ENCODE measurements around the gene KCNH5. TPM values are rescaled to one million over a fixed set of nuclear protein-coding genes. Genes with fewer than 3 reads are reported as not detected.

Gene KCNH5
- total RNA-seq, 1 donor from 2014 or later = 3.1 TPM

DNA sequence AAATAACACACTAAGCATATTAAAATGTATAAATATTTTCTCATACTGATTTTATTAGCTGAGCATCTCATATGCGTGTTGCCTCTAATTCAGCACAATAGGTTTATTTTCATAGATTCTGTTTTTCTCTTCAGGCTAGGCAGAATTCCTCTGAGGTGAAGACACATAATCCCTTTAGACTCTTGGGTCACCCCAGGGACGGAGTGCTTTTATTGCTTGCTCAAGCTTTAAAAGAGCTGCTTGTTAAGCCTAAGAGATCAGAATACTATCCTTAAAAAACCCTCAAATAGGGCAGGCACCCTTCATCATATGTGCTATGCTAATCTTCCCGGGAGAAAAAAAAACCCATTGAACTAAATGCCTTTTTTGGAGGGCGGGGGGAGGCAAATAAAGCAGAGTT lies 390.1 kb downstream of the KCNH5 start:
- Mint-ChIP-seq H3K27me3 (no peaks in the 10 kb centered on the region), H3K4me3 (ENCODE audit: low read depth) (no peak overlapping the region), H3K27ac (no peak overlapping the region), H3K4me1 (ENCODE audit: low read depth) (peaks cover 9% of the 10 kb centered on the region), H3K9me3 (ENCODE audit: low read depth) (peaks cover 18% of the 10 kb centered on the region), H3K36me3 (ENCODE audit: insufficient read depth) (no peaks in the 10 kb centered on the region)
- TF ChIP-seq, protein P1, sequence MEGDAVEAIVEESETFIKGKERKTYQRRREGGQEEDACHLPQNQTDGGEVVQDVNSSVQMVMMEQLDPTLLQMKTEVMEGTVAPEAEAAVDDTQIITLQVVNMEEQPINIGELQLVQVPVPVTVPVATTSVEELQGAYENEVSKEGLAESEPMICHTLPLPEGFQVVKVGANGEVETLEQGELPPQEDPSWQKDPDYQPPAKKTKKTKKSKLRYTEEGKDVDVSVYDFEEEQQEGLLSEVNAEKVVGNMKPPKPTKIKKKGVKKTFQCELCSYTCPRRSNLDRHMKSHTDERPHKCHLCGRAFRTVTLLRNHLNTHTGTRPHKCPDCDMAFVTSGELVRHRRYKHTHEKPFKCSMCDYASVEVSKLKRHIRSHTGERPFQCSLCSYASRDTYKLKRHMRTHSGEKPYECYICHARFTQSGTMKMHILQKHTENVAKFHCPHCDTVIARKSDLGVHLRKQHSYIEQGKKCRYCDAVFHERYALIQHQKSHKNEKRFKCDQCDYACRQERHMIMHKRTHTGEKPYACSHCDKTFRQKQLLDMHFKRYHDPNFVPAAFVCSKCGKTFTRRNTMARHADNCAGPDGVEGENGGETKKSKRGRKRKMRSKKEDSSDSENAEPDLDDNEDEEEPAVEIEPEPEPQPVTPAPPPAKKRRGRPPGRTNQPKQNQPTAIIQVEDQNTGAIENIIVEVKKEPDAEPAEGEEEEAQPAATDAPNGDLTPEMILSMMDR (IDR thresholded peaks at IDR 0.05; ENCODE audit: unreplicated experiment) = no peak
- no peak for DNase-seq (ENCODE audit: low spot score, unreplicated experiment)

DNA sequence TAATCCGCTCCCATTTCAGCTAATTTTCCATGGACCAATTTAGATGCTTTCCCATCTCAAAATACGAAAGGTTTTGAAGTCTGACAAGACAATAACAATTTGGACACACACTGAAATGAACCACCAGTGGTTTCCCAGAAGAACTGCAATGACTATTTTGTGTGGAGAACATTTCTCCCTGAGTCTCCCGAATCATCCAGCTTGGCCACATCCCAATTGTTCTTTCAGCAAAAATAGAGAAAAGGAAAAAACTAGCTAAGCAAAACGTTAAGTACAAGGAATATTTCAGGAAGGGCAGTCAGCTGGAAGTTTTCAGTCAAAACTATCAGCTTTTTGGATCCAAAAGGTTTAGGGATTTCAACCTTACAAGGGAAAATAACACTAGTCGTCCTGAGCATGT lies 390.6 kb downstream of the KCNH5 start:
- Mint-ChIP-seq H3K27ac (no peak overlapping the region), H3K36me3 (ENCODE audit: insufficient read depth) (no peaks in the 10 kb centered on the region), H3K9me3 (ENCODE audit: low read depth) (peaks cover 15% of the 10 kb centered on the region), H3K27me3 (no peaks in the 10 kb centered on the region), H3K4me1 (ENCODE audit: low read depth) (peaks cover 9% of the 10 kb centered on the region), H3K4me3 (ENCODE audit: low read depth) (no peak overlapping the region)
- DNase-seq (ENCODE audit: low spot score, unreplicated experiment) = no peak
- TF ChIP-seq, protein P1 (IDR thresholded peaks at IDR 0.05; ENCODE audit: unreplicated experiment) = no peak

Other genes with a start within 250 kb of the KCNH5 start
- 1.8 and 1.9 TPM in 2 replicates for gene RHOJ, start 159.0 kb upstream of the KCNH5 start, total RNA-seq